Panc1 (cell line): ENCODE measurements around the gene PAK6. TPM values are rescaled to one million over a fixed set of nuclear protein-coding genes. Genes with fewer than 3 reads are reported as not detected.

Source experiments
- ATAC-seq: fragments of 200-7000 bp; cut with Tn5 transposase; 2 replicates; pipeline ENCODE4 v1.9.1; 2020; ENCODE audit warnings: mild to moderate bottlenecking, moderate library complexity
- BruUV-seq: library from RNA; stranded (reverse); fragments of 400-500 nt; replicated peaks from 2 replicates; lab custom pipeline; 2021; lab: Mats Ljungman, UMichigan
- CTCF ChIA-PET: fragments of 300-600 bp; sonication (Branson Sonifier 250); formaldehyde crosslinking; loops from one replicate; lab custom pipeline; 2022; ENCODE audit warnings: antibody characterized with exemption; lab: Charles Lee
- POLR2A ChIA-PET: fragments of 300-600 bp; sonication (Branson Sonifier 250); formaldehyde crosslinking; loops from one replicate; lab custom pipeline; 2022; ENCODE audit warnings: antibody characterized with exemption; lab: Charles Lee
- DNase-seq: peaks from one replicate; pipeline ENCODE4 v3.0.0-alpha.2; 2010; ENCODE audit warnings: low read depth, low spot score
- H3K27ac ChIP-seq: 2 replicates; pipeline ENCODE4 v1.5.1; 2011; ENCODE audit warnings: mild to moderate bottlenecking, low read length, inconsistent platforms
- H3K27me3 ChIP-seq: fragments of 200-500 bp; sonication (Bioruptor generic); 2 replicates; pipeline ENCODE4 v1.6.0; 2014; ENCODE audit warnings: low read length, inconsistent platforms; ENCODE audit not compliant: control insufficient read depth, insufficient read depth
- H3K36me3 ChIP-seq: fragments of 200-500 bp; sonication (Bioruptor generic); 2 replicates; pipeline ENCODE4 v1.5.1; 2014; ENCODE audit warnings: inconsistent platforms, mild to moderate bottlenecking, low read length, moderate library complexity; ENCODE audit not compliant: control insufficient read depth, insufficient read depth
- H3K4me1 ChIP-seq: 2 replicates; pipeline ENCODE4 v1.5.1; 2011; ENCODE audit warnings: inconsistent platforms, mild to moderate bottlenecking, low read length, moderate library complexity; ENCODE audit not compliant: control insufficient read depth, insufficient read depth
- H3K4me3 ChIP-seq, 2 experiments: 2 replicates each; pipeline ENCODE4 v1.5.1; 2011 to 2012; ENCODE audit warnings: low read depth in 2 of 2, low read length in 2 of 2, mild to moderate bottlenecking in 2 of 2, inconsistent platforms in 1 of 2, moderate library complexity in 1 of 2
- H3K9me3 ChIP-seq: fragments of 200-500 bp; sonication (Bioruptor generic); 2 replicates; pipeline ENCODE4 v1.5.1; 2014; ENCODE audit warnings: low read depth, mild to moderate bottlenecking, inconsistent platforms, low read length, moderate library complexity; ENCODE audit not compliant: control insufficient read depth, insufficient read depth
- CTCF ChIP-seq: fragments of 450-650 bp; IDR thresholded peaks from 2 replicates; pipeline ENCODE4 v1.5.1; 2017; ENCODE audit warnings: mild to moderate bottlenecking
- POLR2AphosphoS5 ChIP-seq: IDR thresholded peaks from 2 replicates; pipeline ENCODE4 v1.6.1; 2012; ENCODE audit warnings: mild to moderate bottlenecking, low read depth, low read length, moderate library complexity
- SIN3A ChIP-seq: IDR thresholded peaks from 2 replicates; pipeline ENCODE4 v1.6.1; 2012; ENCODE audit warnings: low read depth, mild to moderate bottlenecking, low read length, moderate library complexity, borderline replicate concordance; ENCODE audit not compliant: insufficient read depth
- TCF7L2 ChIP-seq: IDR thresholded peaks from 2 replicates; pipeline ENCODE4 v1.6.1; 2011; ENCODE audit warnings: mild to moderate bottlenecking, low read depth, low read length, inconsistent platforms
- in situ Hi-C: cut with HindIII; loops from 2 replicates; pipeline ENCODE4 v1.10.0; 2016; ENCODE audit warnings: low sequenced_read_pairs, low pct_unique_long_range_greater_than_20kb
- intact Hi-C: fragments of 100-400 bp; cut with micrococcal nuclease; formaldehyde crosslinking; loops from one replicate; pipeline ENCODE4 v1.10.0; 2022; ENCODE audit not compliant: unreplicated experiment
- total RNA-seq: library from RNA; stranded (reverse); gene quantifications from one replicate; pipeline ENCODE4 v1.2.1, GENCODE V29; 2021; ENCODE audit not compliant: unreplicated experiment
- TF ChIP-seq, protein P1 (sequence below), 2 experiments: IDR thresholded peaks; 2 replicates each; pipeline ENCODE4 v1.6.1; 2011 to 2012; ENCODE audit warnings: low read depth in 2 of 2, control low read depth in 1 of 2, low read length in 1 of 2, mild to moderate bottlenecking in 1 of 2, moderate library complexity in 1 of 2; ENCODE audit not compliant: insufficient read depth in 1 of 2

Gene PAK6
- total RNA-seq, 1 experiment from 2014 or later: 6.3 TPM

DNA sequence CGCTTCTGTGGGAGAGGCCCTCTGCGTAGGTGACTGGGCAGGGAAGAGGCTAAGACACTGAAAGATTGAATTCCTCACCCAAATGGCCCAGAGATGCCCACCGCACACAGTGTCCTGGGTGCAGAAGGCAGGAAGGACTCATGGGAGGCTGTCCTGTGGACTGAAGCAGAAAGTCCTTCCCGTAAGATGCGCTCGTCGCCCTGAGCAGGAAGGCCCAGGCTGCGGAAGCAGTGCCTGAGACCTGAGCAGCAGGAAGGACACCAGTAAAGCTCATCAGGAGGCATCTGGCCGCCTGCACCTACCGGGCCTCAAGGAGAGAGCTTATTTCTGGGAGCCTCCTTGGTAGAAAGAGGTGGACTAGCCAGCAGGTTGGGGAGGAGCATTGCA, 3.3 kb downstream of the PAK6 start:
- Histone ChIP-seq H3K4me1 (peaks cover 16% of the 10 kb centered on the region), H3K36me3 (no peaks in the 10 kb centered on the region), H3K9me3 (no peaks in the 10 kb centered on the region), H3K4me3 (no peak overlapping the region), H3K27ac (no peak overlapping the region), H3K27me3 (no peaks in the 10 kb centered on the region)
- DNase-seq: no peak
- TF ChIP-seq TCF7L2: no peak
- ChIA-PET POLR2A (no interaction called here), CTCF (no interaction called here)
- in situ Hi-C loops (no loop called here), intact Hi-C loops (no loop called here)
- BruUV-seq: no TSS peak
- ATAC-seq: no peak

DNA sequence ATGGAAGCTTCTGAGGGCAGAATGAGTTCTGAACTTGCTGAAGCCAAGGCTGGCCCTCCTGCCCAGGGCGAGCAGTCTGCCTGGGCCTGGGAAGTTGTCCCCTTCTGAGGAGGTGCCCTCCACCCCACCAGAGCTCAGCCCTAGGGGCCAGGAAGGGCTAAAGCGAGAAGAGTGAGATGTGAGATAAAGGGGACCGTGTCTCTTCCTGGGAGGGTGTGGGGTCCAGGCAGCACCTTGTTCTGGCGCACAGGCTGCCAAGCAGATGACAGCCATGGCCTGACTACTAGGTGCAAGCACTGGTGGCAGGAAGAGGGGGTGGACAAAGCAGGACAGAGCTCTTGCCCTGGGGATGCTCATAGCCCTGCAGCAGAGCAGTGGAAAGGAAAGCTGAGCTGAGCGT, 3.7 kb downstream of the PAK6 start:
- H3K36me3 ChIP-seq: no peaks in the 10 kb centered on the region
- H3K27me3 ChIP-seq: no peaks in the 10 kb centered on the region
- no peaks in the 10 kb centered on the region for H3K9me3 ChIP-seq
- H3K27ac ChIP-seq: no peak overlapping the region
- TF ChIP-seq SIN3A (no peak), POLR2AphosphoS5 (no peak), CTCF (no peak), TCF7L2 (no peak)
- TF ChIP-seq, protein P1, sequence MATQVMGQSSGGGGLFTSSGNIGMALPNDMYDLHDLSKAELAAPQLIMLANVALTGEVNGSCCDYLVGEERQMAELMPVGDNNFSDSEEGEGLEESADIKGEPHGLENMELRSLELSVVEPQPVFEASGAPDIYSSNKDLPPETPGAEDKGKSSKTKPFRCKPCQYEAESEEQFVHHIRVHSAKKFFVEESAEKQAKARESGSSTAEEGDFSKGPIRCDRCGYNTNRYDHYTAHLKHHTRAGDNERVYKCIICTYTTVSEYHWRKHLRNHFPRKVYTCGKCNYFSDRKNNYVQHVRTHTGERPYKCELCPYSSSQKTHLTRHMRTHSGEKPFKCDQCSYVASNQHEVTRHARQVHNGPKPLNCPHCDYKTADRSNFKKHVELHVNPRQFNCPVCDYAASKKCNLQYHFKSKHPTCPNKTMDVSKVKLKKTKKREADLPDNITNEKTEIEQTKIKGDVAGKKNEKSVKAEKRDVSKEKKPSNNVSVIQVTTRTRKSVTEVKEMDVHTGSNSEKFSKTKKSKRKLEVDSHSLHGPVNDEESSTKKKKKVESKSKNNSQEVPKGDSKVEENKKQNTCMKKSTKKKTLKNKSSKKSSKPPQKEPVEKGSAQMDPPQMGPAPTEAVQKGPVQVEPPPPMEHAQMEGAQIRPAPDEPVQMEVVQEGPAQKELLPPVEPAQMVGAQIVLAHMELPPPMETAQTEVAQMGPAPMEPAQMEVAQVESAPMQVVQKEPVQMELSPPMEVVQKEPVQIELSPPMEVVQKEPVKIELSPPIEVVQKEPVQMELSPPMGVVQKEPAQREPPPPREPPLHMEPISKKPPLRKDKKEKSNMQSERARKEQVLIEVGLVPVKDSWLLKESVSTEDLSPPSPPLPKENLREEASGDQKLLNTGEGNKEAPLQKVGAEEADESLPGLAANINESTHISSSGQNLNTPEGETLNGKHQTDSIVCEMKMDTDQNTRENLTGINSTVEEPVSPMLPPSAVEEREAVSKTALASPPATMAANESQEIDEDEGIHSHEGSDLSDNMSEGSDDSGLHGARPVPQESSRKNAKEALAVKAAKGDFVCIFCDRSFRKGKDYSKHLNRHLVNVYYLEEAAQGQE (IDR thresholded peaks at IDR 0.05; ENCODE audit: insufficient read depth in 1 of 2, low read depth in 2 of 2, low read length in 1 of 2): no peak
- intact Hi-C loops (no loop called here), in situ Hi-C loops (no loop called here)
- POLR2A ChIA-PET: no interaction called here
- no TSS peak for BruUV-seq
- CTCF ChIA-PET: no interaction called here
- no peak overlapping the region for H3K4me3 ChIP-seq
- H3K4me1 ChIP-seq: peaks cover 16% of the 10 kb centered on the region
- DNase-seq: no peak
- no peak for ATAC-seq

DNA sequence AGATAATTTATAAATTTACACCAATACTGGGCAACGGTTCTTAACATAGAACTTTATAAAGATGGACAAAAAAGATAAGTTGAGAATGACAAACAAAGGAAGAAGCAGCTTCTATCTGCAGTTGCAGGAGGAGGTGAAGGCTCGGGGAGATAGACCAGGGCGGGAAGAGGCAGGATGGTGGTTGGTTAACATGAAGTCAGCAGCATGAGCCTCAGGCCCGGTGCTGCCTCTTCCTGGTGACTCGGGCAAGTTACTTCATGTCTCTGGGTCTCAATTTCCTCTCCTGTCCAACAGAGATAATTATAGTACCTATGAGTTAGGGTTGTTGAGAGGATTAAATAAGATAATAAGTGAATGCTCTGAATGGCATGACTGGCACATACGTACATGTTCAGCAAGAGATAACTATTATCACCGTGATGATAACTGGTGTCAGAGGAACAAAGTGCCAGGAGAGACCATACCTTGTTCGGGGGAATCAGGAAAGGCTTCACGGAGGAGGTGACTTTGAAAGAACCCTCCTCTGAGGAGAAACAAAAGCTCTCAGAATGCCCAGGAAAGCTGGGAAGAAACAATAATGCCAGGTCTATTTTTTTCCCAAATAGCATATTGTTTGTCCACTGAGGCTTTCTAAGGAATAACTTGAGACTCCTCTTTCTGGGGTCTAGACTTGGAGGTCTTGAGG, 4.4 kb downstream of the PAK6 start:
- no peak for TF ChIP-seq TCF7L2
- no peak for TF ChIP-seq CTCF
- TF ChIP-seq POLR2AphosphoS5: no peak
- TF ChIP-seq, protein P1 (IDR thresholded peaks at IDR 0.05; ENCODE audit: insufficient read depth in 1 of 2, low read depth in 2 of 2, low read length in 1 of 2): no peak
- TF ChIP-seq SIN3A: no peak
- intact Hi-C loops: no loop called here
- in situ Hi-C loops: no loop called here
- no peak overlapping the region for H3K4me3 ChIP-seq
- H3K27ac ChIP-seq: no peak overlapping the region
- peaks cover 16% of the 10 kb centered on the region for H3K4me1 ChIP-seq
- no peaks in the 10 kb centered on the region for H3K9me3 ChIP-seq
- H3K27me3 ChIP-seq: no peaks in the 10 kb centered on the region
- BruUV-seq: no TSS peak
- no peak for DNase-seq
- no peak for ATAC-seq
- no peaks in the 10 kb centered on the region for H3K36me3 ChIP-seq
- ChIA-PET POLR2A (no interaction called here), CTCF (no interaction called here)
